Lower leg skin (tissue), 4 donors: Measurements from ENCODE around the gene ADAMTSL1. TPM values are rescaled to one million over a fixed set of nuclear protein-coding genes. Genes with fewer than 3 reads are reported as not detected.

Experiments used
- DNase-seq, 2 donors: peaks; one replicate each; pipeline ENCODE4 v3.0.0-alpha.2; 2019; ENCODE audit warnings: low spot score in 2 of 2
- H3K4me3 ChIP-seq: fragments of 200-600 bp; sonication (generic); 2 replicates; pipeline ENCODE4 v1.5.1; 2017; ENCODE audit warnings: mild to moderate bottlenecking, low read depth; ENCODE audit not compliant: poor library complexity, severe bottlenecking
- POLR2A ChIP-seq, 2 donors: fragments of 450-650 bp; IDR thresholded peaks; one replicate each; pipeline ENCODE4 v1.6.1; 2016 to 2017; ENCODE audit warnings: antibody characterized with exemption in 2 of 2, mild to moderate bottlenecking in 1 of 2, moderate library complexity in 1 of 2
- WGBS, 2 donors: methylation state at CpG; one replicate each; pipeline ENCODE4 v1.1.5; 2018; 5-methylcytosine and 5-hydroxymethylcytosine counted together
- intact Hi-C: fragments of 100-400 bp; cut with DNase I; formaldehyde crosslinking; loops from one replicate; pipeline ENCODE4 v1.15.0; 2023; ENCODE audit warnings: low total_unique reads
- total RNA-seq, 4 donors: library from RNA; depleted of rRNA; stranded (reverse); fragments of >200 nt; gene quantifications; one replicate each; pipeline ENCODE4 v1.1.0, GENCODE V29; 2016
- TF ChIP-seq, protein P1 (sequence below), 3 donors: fragments of 450-650 bp; IDR thresholded peaks; one replicate each; pipeline ENCODE4 v1.5.1; 2016; ENCODE audit warnings: antibody characterized with exemption in 3 of 3, mild to moderate bottlenecking in 3 of 3, moderate library complexity in 2 of 3

ADAMTSL1 gene
- total RNA-seq, 4 donors from 2014 or later, result 1.2 to 3.6 (median 1.9) TPM

DNA sequence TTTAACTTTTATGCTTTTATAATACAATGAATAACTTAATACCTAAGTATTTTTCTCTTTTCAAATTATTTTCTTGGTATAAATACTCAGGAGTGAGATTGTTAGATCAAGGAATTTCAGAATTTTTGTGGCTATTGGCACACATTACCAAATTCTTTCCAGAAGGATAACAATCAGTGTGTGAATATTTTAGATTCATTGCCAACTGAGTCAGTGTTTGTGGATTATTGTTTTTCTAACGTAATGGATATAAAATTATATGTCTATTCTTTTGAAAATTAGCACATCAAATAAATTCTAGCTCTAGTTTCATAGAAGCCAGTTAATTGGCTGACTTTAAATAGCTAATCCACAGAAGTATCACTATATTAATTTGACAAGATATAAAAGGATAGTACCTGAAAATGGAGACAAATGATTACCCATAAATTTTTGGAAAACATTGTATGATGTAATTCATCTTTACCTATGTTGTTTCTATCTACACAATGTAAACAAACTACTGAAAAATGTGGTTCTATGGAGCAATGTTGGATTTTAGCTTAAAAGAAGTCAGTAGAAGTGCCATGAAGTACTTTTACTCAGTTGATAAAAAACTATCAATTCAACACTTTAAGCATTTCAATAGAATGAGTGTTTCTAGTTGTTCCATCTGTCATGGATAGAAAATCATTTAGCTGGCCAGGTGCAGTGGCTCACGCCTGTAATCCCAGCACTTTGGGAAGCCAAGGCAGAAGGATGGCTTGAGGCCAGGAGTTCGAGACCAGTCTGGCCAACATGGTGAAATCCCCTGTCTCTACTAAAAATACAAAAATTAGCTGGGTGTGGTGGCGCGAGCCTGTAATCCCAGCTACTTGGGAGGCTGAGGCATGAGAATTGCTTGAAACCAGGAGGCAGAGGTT, 185.1 kb downstream of the ADAMTSL1 start:
- H3K4me3 ChIP-seq, result no peak overlapping the region
- TF ChIP-seq, protein P1, sequence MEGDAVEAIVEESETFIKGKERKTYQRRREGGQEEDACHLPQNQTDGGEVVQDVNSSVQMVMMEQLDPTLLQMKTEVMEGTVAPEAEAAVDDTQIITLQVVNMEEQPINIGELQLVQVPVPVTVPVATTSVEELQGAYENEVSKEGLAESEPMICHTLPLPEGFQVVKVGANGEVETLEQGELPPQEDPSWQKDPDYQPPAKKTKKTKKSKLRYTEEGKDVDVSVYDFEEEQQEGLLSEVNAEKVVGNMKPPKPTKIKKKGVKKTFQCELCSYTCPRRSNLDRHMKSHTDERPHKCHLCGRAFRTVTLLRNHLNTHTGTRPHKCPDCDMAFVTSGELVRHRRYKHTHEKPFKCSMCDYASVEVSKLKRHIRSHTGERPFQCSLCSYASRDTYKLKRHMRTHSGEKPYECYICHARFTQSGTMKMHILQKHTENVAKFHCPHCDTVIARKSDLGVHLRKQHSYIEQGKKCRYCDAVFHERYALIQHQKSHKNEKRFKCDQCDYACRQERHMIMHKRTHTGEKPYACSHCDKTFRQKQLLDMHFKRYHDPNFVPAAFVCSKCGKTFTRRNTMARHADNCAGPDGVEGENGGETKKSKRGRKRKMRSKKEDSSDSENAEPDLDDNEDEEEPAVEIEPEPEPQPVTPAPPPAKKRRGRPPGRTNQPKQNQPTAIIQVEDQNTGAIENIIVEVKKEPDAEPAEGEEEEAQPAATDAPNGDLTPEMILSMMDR (IDR thresholded peaks at IDR 0.05), result no peak
- TF ChIP-seq POLR2A (IDR thresholded peaks at IDR 0.05), result no peak
- WGBS, 2 donors, result 63 to 67% methylated on average over 5 of the region's 5 CpGs
- intact Hi-C loops, result no loop called here
- DNase-seq, result no peak

DNA sequence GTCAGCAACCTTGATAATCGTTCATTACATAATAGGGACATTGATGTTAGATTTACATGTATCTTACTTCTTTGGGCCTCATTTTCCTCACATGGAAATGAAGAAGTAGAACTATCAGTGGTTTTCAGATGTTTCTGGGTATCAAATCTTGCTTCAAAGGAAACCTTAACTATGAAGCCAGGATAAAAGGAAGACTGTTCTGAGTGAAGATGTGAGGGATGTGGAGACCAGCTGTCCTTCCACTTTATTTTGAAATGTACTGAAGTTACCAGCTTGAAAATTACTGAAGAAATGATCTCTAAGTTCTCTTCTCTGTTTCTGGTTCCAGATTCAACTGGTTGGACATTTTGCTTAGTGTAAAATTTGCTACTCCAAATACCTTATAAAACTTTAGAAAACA, 186.0 kb downstream of the ADAMTSL1 start:
- WGBS, 2 donors, result 77 to 79% methylated on average over 1 of the region's 1 CpG
- intact Hi-C loops, result no loop called here
- no peak for DNase-seq
- no peak overlapping the region for H3K4me3 ChIP-seq
- TF ChIP-seq, protein P1 (IDR thresholded peaks at IDR 0.05), result no peak
- no peak for TF ChIP-seq POLR2A (IDR thresholded peaks at IDR 0.05)

DNA sequence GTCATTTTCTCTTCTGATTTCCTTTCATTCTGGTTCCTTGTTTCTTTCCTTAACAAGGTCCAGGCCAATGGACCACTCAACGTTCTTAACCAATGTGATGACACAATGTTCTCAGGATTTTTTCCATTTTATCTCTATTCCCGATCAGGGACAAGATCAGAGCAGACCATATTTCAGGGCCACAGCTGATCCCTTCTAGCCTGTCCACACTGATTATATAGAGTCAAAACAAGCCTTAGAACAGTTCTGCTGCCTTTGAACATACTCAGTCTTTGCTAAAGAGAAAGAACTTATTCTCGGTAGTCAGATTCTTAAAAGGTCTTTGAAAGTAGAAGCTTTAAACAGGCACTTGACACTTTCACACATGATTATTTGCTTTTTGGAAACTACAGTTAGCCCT, 188.4 kb downstream of the ADAMTSL1 start:
- 88 to 90% methylated on average over 3 of the region's 3 CpGs for WGBS, 2 donors
- no peak for DNase-seq
- intact Hi-C loops, result no loop called here
- no peak overlapping the region for H3K4me3 ChIP-seq
- TF ChIP-seq POLR2A (IDR thresholded peaks at IDR 0.05), result no peak
- TF ChIP-seq, protein P1 (IDR thresholded peaks at IDR 0.05), result no peak

DNA sequence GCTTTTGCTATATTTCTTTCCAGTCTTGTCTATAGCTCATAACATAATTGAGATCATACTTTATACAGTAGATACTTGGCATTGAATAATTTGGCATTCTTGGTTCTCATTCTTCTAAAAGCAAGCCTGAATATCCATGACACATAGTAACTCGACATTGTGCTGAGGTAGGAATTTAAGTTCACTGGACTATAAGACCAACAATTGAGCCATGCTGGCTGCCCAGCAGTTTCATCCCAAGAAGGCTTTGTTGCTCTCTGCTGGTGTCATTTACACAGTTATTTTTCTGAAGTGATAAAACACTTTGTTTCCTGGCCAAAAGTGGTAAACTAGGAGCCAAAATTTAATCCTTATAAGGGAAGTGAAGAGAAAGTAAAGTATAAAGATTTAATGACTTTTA, 192.0 kb downstream of the ADAMTSL1 start:
- no peak overlapping the region for H3K4me3 ChIP-seq
- intact Hi-C loops, result no loop called here
- 30 to 33% methylated on average over 1 of the region's 1 CpG for WGBS, 2 donors
- DNase-seq, result no peak
- no peak for TF ChIP-seq POLR2A (IDR thresholded peaks at IDR 0.05)
- TF ChIP-seq, protein P1 (IDR thresholded peaks at IDR 0.05), result no peak

DNA sequence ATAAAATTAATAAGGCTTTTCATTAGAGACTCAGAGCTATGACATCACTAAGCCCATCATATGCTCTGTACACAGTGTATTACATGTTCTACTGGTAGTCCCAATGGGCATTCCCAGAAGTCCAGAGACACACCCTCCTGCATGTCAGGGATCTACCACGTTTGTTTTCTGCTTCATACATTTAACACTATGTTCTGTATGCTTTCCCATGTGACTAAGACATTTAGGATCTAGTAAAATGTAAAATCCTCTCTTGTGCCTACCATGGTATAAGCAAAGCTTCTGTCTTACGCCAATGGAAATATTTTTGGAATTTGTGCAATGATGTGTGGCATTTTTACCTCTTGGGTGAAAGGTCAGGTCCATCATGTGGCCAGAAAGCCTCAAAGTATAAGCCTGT, 192.4 kb downstream of the ADAMTSL1 start:
- DNase-seq, result no peak
- 52% methylated on average over 2 of the region's 2 CpGs for WGBS, 2 donors
- no peak overlapping the region for H3K4me3 ChIP-seq
- no peak for TF ChIP-seq POLR2A (IDR thresholded peaks at IDR 0.05)
- TF ChIP-seq, protein P1 (IDR thresholded peaks at IDR 0.05), result no peak
- intact Hi-C loops, result no loop called here
